ENCODE measurements around the gene OR13J1.

GRCh38 chr9:35829764-35830096 is 40.5 kb downstream of the OR13J1 start:
- no peak for TF ChIP-seq CTCF (IDR thresholded peaks at IDR 0.05)
- TF ChIP-seq POLR2A (IDR thresholded peaks at IDR 0.05): no peak

Measured in vagina (tissue), 2 donors.